Fibroblast of villous mesenchyme (primary cell): ENCODE data around the gene USP10. TPM values are rescaled to one million over a fixed set of nuclear protein-coding genes. Genes with fewer than 3 reads are reported as not detected.

Source experiments
- DNase-seq: peaks from one replicate; pipeline ENCODE4 v3.0.0-alpha.2; 2010; ENCODE audit warnings: low read depth
- H3K4me3 ChIP-seq: 2 replicates; pipeline ENCODE4 v1.5.1; 2011; ENCODE audit warnings: low read depth, mild to moderate bottlenecking, low read length
- total RNA-seq: library from RNA; depleted of rRNA; stranded (reverse); fragments of >200 nt; gene quantifications from 2 replicates; pipeline ENCODE4 v1.2.3, GENCODE V29; 2012
- TF ChIP-seq, protein P1 (sequence below): IDR thresholded peaks from 2 replicates; pipeline ENCODE4 v1.5.1; 2012; ENCODE audit warnings: low read depth, mild to moderate bottlenecking, low read length; ENCODE audit not compliant: insufficient read depth

The USP10 gene
- total RNA-seq, 1 donor, result 65.2 TPM

DNA sequence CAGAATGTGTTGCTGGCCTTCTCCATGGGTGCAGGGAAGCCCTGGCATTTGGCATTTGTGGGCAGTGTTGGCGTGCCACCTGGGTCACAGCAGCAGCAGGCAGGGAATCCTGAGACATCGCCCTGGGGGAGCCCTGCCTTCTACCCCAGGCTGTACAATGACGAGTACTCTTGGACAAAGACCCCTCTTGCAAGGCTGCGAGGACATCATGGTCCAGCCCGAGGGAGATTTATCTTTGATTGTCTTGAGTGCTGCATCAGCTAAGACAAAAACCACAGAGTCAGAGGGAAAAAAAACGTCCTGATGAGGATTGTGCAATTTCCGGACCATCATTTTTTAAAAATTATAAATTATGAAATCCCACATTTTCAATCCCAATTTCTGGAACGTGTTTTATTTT, 123.7 kb downstream of the USP10 start:
- DNase-seq, result peak; percentile 86
- TF ChIP-seq, protein P1, sequence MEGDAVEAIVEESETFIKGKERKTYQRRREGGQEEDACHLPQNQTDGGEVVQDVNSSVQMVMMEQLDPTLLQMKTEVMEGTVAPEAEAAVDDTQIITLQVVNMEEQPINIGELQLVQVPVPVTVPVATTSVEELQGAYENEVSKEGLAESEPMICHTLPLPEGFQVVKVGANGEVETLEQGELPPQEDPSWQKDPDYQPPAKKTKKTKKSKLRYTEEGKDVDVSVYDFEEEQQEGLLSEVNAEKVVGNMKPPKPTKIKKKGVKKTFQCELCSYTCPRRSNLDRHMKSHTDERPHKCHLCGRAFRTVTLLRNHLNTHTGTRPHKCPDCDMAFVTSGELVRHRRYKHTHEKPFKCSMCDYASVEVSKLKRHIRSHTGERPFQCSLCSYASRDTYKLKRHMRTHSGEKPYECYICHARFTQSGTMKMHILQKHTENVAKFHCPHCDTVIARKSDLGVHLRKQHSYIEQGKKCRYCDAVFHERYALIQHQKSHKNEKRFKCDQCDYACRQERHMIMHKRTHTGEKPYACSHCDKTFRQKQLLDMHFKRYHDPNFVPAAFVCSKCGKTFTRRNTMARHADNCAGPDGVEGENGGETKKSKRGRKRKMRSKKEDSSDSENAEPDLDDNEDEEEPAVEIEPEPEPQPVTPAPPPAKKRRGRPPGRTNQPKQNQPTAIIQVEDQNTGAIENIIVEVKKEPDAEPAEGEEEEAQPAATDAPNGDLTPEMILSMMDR, result no peak
- peak overlapping the region; percentile 96 for H3K4me3 ChIP-seq

DNA sequence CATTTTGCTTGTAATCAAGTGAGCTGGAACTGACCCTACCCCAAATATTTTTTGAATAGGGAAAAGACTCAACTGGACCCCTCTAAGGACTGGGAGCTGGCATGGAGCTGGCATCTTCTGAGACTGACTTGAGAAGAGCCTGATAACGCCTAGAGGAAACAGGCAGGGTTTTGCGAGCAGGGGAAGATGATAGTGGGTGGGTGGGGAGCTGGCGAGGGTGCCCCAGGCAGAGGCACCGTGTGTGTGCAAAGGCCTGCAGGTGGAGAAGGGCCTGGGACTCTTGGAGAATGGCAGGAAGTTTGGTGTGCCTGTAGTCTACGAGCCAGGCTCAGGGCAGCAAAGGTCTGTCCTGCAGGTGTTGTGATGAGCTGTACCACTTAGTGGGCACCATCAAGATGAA, 124.1 kb downstream of the USP10 start:
- no peak for DNase-seq
- TF ChIP-seq, protein P1, result no peak
- peak overlapping the region; percentile 96 for H3K4me3 ChIP-seq

DNA sequence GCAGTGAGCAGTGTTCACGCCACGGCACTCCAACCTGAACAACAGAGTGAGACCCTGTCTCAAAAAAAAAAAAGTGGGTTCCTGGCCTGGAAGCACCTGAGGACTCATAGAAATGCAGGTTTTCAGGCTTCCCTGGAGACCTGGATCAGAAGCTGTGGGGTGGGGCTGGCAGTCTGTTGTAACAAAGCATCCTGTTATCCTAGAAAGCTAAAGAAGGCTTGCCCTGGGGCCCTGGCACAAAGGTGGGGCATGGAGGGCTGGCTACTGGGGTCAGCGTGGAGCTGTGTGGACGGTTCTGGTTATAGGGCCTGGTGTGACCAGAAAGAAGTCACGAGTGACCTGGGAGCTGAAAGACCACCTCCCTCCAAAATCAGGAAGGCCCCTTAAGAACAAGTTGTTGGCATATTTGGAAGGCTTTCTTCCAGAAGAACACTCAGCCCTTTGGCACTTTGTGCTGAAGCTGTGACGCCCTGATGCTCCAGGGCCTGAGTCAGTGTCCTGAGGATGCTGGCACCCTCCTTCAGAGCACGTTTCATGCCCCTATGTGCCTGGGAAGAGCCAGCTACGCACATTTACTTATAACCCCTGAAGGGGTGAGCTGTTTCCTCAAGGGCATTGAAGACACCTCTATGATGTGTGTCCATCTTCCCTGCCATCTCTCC, 126.2 kb downstream of the USP10 start:
- no peak overlapping the region for H3K4me3 ChIP-seq
- TF ChIP-seq, protein P1, result no peak
- peak; percentile 71 for DNase-seq

DNA sequence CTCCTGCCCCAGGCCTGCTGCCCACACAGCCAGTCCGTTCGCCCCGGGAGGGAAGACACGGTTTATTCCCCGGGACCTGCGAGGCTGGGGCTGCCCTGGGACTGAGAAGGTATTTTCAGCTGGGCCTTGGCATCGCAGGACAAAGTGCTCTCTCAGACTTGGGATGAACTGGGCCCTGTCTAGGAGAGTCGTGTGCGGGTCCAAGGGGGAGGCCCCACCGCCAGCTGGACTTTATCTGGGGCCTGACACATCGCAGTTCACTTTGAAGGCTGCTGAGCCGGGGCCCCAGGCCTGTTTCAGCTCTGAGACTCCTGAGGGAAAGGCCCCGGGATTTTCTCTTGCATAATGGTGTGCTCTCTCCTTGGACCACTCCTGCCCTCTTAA, 126.8 kb downstream of the USP10 start:
- TF ChIP-seq, protein P1, result no peak
- H3K4me3 ChIP-seq, result no peak overlapping the region
- peak; percentile 98 for DNase-seq

DNA sequence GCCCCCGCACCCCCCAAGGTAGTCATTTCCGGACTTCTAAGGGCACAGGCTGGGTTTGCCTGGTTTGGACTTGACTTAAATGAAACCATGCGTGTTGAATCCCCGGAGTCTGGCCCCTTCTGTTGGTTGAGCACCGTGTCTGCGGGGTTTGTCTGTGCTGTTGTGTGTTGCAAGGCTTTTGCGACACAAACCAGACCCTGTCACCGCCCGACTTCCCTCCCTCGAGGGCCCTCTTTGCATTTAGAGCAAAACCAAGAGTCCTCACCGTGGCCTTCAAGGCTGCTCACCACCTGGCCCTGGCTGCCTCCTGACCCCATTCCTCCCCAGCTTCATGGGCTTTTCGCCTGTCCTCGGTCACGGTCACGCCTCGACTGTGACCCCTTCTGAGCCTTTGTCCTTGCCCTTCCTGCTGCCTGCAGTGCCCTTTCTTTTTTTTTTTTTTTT, 127.4 kb downstream of the USP10 start:
- peak; percentile 94 for DNase-seq
- H3K4me3 ChIP-seq, result peak overlapping the region; percentile 31
- TF ChIP-seq, protein P1, result no peak

DNA sequence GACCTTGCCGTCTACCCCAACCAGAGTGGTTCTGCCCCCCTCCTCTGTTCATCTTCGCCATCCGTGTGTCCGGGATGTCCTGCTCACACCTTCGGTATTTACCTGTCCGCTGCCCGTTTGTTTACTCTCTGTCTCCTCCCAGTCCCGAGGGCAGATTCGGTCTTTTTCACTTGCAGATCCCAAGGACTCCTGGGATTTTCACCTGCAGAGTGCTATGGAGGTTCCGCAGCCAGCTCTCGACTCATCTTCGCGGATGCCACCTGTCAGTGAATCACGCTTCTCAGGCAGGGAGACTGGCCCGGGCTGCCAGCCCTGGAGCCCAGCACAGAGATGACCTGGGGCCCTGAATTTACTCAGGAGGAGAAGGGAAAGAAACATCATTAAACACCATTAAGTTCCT, 128.1 kb downstream of the USP10 start:
- DNase-seq, result peak; percentile 13
- H3K4me3 ChIP-seq, result no peak overlapping the region
- TF ChIP-seq, protein P1, result no peak

DNA sequence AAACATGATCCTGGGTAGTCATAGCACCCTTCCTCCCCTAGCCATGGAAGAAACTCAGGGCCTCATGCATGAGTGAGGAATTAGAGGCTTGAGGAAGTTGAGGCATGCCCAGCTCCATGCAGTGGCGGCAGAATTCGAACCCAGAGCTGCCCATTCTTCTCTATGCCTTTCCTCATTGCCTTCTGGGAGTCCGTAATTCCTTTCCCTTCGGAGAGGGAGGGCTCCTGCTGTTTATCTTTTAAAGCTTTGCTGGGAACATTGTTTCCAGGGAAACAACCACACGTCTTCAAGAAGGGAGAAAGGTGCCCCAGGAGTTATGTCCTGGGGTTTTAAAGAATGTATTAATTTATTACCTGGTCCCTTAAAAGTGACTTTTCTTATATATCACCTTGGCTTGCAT, 128.5 kb downstream of the USP10 start:
- TF ChIP-seq, protein P1, result no peak
- no peak overlapping the region for H3K4me3 ChIP-seq
- DNase-seq, result peak; percentile 60
